ENCODE measurements around the gene SYN1.

The SYN1 gene

GRCh38 chrX:47646636-47647035 is 27.0 kb upstream of the SYN1 start:
- DNase-seq (ENCODE audit: low read depth), result no peak
- no peak overlapping the region for H3K4me3 ChIP-seq (ENCODE audit: low read length)
- no peak for TF ChIP-seq CTCF (IDR thresholded peaks at IDR 0.05; ENCODE audit: insufficient read depth, low read depth, low read length, missing control alignments)

DNA sequence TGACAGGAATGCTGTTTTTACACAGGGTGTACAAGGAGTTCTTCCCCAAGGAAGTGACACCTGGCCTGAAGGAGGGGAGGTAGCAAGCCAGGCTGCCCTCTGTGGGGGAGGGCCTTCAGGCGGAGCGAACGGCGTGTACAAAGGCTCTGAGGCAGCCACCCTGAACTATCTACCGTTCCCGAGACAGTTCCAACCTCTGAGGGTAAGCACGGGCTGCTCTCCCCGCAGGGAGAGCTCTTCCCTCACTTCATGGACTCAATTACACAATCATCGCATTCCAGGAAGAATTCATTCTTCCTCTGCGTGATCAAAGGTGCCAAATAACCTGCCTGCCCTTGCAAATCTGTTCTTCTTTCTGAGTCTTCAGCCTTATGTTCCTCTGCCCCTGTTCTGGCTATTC is 25.9 kb upstream of the SYN1 start:
- TF ChIP-seq CTCF (IDR thresholded peaks at IDR 0.05; ENCODE audit: insufficient read depth, low read depth, low read length, missing control alignments), result no peak
- peak; percentile 34 for DNase-seq (ENCODE audit: low read depth)

GRCh38 chrX:47644557-47645091 is 25.0 kb upstream of the SYN1 start:
- DNase-seq (ENCODE audit: low read depth), result peak; percentile 37
- peak; percentile 57 for TF ChIP-seq CTCF (IDR thresholded peaks at IDR 0.05; ENCODE audit: insufficient read depth, low read depth, low read length, missing control alignments)
- no peak overlapping the region for H3K4me3 ChIP-seq (ENCODE audit: low read length)

More for the DNA sequence above, 25.9 kb upstream of the SYN1 start:
- H3K4me3 ChIP-seq (ENCODE audit: low read length), result no peak overlapping the region

DNA sequence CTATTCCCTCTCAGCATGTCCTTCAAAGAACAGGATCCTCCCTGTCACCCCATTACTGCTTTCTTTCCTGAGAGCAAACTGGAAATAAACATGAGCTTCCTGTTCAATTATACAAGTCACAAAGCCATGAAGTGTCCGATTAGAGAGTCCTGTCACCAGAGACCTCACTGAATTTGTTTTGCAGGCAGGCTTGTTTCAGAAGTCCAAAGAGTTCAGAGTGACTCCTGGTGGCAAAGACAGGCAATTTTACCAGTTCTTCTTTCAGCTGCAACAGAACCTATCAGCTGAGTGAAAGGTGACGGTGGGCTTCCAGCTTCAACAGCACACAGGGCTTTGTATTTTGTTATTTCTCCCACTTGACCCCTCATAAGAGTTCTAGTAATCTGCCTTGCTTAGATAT is 24.3 kb upstream of the SYN1 start:
- DNase-seq (ENCODE audit: low read depth), result peak; percentile 13
- peak; percentile 38 for TF ChIP-seq CTCF (IDR thresholded peaks at IDR 0.05; ENCODE audit: insufficient read depth, low read depth, low read length, missing control alignments)
- no peak overlapping the region for H3K4me3 ChIP-seq (ENCODE audit: low read length)

- H3K4me3 ChIP-seq (ENCODE audit: low read length), result no peak overlapping the region
- DNase-seq (ENCODE audit: low read depth), result no peak
- TF ChIP-seq CTCF (IDR thresholded peaks at IDR 0.05; ENCODE audit: insufficient read depth, low read depth, low read length, missing control alignments), result no peak
Measured at GRCh38 chrX:47638816-47639215, 19.2 kb upstream of the SYN1 start.

- peak overlapping the region; percentile 23 for H3K4me3 ChIP-seq (ENCODE audit: low read length)
Measured at GRCh38 chrX:47637546-47638195, 18.0 kb upstream of the SYN1 start.

More at GRCh38 chrX:47637546-47638195, 18.0 kb upstream of the SYN1 start:
- peak; percentile 6 for TF ChIP-seq CTCF (IDR thresholded peaks at IDR 0.05; ENCODE audit: insufficient read depth, low read depth, low read length, missing control alignments)
- peak; percentile 73 for DNase-seq (ENCODE audit: low read depth)
